ENCODE results near the gene APBB2.
"Not testable (repeated sequence)": the region's sequence is repeated elsewhere in the genome, so short reads cannot be mapped to it uniquely, and the experiment has no call there.

APBB2 gene

DNA sequence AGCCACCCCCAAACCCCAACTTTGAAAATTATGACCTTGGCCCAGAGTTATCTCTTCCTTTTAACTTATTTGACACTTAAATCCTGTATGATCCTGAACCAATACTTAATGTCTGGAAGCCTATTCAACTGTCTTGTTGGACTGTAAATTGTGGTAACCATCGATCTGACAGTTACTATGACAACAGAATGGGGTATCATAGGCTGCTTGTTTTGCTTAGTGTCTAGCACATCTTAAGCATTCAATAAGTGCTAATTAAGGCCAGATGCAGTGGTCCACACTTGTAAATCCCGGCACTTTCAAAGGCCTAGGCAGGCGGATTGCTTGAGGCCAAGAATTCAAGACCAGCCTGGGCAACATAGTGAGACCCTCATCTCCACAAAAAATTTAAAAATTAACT lies 175.0 kb downstream of the APBB2 start:
- FAIRE-seq (no peak), DNase-seq (ENCODE audit: insufficient read length, low spot score) (no peak)

DNA sequence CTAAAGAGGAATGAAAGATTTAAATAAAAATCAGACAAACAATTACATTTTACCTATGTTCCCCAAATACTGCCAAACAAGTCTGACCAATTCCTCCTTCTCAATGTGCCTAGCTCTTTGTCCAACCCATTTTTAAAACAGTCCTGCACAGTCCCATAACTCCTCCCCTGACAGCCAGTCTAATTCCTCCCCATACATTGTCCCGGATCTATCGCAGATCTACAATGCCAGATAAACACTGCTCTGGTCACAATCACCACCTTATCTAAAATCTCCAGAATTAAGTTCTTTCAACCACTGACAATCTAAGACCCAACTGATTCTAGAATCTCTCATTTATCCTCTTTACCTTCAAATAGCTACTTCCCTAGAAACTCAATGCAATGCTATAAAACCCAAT lies 176.0 kb downstream of the APBB2 start:
- FAIRE-seq (no peak), DNase-seq (ENCODE audit: insufficient read length, low spot score) (no peak)

DNA sequence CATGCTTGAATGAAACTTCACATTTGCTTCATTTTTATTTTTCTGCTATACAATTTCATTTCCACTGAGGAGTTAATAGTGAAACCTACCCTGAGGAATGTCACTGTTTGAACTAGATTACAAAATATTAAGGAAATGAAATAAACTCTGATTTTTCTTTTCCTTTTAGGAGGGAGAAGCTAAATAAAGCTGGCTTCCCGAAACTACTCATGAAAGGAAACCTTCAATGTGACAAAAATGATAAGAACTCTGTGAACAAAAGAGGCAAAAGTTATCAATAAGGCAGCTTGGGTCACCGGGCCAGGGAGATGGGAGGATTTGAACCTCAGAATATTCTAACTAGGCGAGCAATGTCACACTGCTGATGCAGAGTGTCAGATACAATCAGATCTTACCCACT lies 185.2 kb downstream of the APBB2 start:
- no peak for DNase-seq (ENCODE audit: insufficient read length, low spot score)
- FAIRE-seq: no peak

DNA sequence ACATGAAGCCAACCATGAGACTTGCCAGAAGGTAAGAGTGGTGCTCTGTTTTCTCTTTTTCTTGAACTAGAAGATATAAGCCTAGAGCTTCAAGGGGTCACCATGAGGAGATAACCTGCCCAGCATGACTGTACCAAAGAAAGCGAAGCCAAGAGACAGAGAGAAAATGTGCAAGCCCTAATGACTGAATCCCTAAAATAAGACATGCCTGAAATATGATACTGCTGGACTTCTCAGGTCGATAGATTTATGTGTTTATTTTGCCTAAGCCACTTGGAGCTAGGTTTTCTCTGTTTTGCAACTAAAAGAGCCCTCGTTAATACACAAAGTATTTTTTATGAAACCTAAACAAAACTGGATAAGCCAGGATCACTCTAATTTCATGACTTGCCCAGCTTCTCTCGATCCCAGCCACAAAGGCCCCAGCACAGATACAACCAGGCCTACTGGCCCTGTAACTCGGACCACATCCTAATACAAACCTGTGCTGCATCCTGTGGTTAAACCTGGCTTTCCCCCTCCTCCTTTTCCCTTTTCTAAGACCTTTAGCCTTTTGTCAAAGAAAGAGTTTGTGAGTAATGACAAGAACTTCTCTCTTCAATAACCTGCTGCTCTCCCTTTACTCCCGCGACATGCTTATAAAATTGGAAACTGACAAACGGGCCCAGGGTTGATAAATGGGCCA lies 185.8 kb downstream of the APBB2 start:
- DNase-seq (ENCODE audit: insufficient read length, low spot score) (no peak), FAIRE-seq (no peak)

DNA sequence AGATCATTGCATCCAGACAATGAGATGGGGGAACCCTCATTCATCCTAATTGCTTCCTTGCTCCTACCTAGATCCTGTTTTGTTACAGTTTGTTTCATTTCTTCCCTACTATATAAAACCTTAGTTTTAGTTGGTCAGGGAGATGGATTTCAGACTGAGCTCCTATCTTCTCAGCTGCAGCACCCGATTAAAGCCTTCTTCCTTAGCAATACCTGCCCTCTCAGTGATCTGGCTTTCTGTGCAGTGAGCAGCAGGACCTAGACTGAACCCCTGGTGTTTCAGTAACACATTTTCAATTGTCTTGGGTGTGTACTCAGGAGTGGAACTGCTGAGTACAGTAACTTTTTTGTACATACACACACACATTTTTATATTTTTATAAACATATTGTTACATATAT lies 187.4 kb downstream of the APBB2 start:
- FAIRE-seq: no peak
- DNase-seq (ENCODE audit: insufficient read length, low spot score): no peak

DNA sequence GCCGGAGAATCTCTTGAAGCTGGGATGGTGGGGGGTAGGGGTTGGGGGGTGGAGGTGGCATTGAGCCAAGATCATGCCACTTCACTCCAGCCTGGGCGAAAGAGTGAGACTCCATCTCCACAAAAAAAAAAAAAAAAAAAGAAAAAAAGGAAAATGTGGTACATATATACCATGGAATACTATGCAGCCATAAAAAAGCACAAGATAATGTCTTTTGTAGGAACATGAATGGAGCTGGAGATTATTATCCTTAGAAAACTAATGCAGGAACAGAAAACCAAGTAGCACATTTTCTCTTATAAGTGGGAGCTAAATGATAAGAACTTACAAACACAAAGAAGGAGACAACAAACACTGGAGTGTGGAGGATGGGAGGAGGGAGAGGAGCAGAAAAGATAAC lies 188.5 kb downstream of the APBB2 start:
- no peak for DNase-seq (ENCODE audit: insufficient read length, low spot score)
- no peak for FAIRE-seq

DNA sequence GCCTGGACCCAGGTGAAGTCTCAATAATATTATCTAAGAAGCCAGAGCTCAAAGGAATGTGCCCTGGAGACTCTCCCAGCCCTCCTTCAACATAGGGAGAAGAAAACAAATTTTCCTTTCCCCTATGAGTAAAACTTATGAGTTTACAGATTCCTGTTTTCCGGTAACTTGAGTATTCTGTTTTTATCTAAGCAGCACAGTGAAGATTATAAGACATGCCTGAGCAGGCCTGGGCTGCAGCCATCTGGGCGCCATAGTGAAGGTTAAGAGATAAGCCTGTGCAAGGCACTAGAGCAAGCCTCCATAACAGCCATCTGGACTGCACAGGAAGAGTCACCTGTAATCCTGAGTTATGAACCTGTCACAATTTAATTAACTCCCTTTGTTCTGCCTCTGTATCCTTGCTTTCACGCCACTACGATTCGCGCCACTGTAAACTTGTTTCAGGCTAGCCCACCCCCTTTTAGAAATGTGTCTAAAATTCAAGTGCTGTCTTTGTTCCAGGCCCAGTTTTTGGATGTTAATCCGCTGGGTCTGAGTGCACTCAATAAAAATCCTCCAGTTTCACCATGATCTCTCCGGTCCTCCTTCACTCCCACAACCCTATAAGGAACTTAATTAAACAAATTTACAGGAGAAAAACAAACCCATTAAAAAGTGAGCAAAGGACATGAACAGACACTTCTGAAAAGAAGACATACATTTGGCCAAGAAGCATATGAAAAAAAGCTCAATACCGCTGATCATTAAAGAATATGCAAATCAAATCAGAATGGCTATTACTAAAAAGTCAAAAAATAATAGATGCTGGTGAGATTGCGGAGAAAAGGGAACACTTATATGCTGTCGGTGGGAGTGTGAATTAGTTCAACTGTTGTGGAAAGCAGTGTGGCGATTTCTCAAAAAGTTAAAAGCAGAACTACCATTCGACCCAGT lies 189.5 kb downstream of the APBB2 start:
- DNase-seq (ENCODE audit: insufficient read length, low spot score) (no peak), FAIRE-seq (no peak)

DNA sequence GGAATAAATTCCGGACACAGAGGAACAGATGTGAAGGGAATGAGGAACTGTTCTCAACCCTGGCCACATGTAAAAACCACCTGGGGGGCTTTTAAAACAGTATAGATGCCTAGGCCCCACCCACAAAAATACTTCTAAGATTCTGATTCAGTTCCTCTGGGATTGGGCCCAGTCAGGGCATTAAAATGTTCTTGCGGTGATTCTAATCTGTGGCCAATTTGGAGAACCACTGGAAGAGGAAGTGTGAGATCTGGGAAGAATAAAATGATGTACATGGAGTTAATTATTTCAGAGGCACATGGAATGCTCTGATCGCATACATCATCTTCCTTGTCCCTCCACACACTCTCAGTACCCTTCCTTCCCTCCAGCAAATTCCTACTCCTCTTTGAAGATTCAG lies 192.2 kb downstream of the APBB2 start:
- DNase-seq (ENCODE audit: insufficient read length, low spot score) (no peak), FAIRE-seq (no peak)

DNA sequence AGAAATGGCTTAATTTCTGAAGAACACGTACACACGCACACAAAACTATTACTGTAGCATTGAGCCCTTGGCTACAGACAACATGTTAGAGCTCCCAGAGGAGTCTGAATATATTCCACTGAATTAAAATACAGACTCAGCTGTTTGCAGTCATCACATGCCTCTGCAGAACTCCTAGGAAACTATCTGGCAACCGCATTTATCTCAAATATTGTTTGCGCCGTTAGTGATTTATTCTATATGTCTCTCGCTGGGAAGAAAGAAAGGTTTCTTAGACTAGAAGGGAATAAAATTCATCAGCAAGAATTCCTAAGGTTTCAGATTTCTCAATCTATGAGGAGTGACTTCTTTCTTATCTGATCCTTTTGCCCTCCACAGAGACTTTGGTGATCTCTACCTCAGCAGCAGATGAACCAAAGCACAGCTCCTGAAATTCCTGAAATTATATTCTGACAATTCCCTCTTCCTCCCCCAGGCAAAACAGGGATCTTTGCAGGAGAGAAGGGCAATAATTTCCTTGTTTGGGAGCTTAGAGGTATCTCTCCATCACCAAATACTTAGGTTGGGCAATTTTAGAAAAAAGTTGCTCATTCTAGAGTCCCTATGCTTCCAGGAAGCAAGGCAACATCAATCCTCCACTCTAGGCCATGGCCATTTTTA lies 199.2 kb downstream of the APBB2 start:
- FAIRE-seq (no peak), DNase-seq (ENCODE audit: insufficient read length, low spot score) (no peak)

DNA sequence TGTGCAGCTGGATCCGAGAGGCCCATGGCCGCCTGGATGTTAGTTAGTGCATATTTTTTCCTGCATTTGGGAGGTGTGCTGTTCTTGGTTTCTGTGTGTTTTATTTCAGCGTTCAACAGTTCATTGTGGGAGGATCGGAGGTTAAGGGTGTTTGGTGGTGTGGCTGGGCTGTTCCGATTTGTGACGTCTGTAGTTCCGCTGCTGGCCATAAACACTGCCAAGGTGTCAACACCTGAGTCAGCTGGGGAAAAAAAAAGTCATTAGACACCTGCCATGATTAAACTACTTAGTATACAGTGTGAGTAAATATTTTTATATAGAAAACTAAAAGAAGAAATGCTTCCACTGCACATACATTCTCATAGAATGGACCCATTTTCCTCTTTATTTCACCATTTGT lies 200.2 kb downstream of the APBB2 start:
- DNase-seq (ENCODE audit: insufficient read length, low spot score) (no peak), FAIRE-seq (no peak)

DNA sequence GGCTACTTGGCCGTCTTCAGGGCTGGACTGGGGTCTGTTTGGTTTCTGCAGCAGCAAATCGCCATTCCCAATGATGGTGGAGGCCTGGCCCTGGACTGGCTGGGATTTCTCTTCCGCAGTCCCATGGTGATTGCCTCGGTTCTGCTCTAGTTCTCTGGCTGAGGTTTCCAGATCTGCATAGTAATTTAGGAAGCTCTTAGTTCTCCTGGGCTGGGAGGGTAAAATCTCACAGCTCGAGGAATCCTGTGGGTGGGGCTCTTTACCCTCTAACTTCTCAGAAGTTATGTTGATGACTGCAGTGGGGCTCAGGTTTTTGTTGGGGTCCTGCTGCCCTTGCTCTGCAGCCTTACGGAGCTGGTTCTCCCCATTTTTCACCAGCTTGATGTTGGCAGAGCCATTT lies 200.6 kb downstream of the APBB2 start:
- DNase-seq (ENCODE audit: insufficient read length, low spot score): no peak
- no peak for FAIRE-seq

DNA sequence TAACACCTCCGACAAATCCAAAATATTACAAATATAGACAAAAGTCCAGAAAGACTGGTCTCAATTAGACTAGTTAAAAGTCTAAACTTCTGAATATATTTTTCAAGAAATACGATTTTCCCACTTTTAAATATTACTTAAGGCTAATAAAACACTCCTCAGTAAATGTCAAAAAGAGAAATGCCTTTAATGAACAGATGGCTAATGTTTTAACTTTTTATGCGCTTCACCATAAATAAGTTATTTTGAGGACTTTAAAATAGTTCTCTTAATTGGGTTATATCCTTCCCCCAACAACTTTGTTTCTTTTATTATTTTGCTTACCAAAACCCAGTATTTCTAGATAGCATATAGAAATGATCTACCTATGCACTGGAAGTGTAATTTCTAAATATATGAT lies 201.4 kb downstream of the APBB2 start:
- no peak for DNase-seq (ENCODE audit: insufficient read length, low spot score)
- FAIRE-seq: peak; percentile 49

DNA sequence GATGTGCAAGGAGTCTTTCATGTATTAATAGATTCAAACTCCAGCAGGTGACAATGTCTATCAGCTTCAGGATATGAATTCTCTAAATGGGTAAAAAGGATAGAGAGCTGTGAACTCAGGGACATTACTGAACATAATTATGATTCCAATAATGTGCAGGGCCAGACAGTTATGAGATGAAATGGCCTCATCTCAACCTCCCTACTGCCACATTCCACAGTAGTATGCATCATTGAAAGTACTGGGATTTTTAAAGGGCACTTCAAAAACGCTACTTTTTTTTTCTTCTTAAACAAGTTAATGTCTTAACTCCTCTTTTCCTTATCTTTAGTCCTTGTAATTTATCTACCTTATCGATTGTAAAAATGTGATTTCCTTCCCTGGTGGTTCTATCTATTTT lies 202.0 kb downstream of the APBB2 start:
- no peak for FAIRE-seq
- DNase-seq (ENCODE audit: insufficient read length, low spot score): no peak

DNA sequence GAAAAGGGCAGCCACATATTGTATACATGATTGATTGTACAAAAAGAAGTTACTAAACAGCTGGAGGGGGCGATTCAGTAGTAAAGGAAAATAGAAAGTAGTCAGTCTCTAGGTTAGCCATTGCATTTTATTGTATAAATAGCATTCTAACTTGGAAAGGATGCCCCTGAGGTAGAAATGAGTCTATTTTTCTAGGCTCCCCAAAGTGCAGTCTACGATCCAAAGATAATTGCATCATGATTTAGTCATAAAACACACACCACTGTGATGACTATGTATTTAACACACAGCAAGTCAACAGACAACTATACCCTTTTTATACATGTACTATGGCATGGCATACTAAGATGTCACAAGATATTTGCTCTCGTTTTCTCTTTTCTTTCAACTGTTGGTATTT lies 204.9 kb downstream of the APBB2 start:
- FAIRE-seq (no peak), DNase-seq (ENCODE audit: insufficient read length, low spot score) (no peak)

DNA sequence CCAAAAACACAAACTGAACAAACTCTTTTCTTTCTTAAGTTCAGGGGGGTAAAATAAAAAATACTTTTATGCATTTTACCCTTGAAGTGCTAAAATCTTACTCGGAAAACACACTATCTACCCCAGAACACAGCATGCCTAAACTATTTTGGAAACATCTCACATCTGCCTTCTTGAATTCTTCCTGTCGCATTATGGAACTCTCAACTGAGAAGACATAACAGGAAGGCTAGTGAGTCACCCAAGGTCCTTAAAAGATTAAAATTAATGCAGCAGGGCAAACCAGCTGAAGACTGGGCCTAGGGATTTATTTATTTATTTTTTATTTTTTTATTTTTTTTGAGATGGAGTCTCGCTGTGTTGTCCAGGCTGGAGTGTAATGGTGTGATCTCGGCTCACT lies 208.2 kb downstream of the APBB2 start:
- DNase-seq (ENCODE audit: insufficient read length, low spot score) (no peak), FAIRE-seq (no peak)

DNA sequence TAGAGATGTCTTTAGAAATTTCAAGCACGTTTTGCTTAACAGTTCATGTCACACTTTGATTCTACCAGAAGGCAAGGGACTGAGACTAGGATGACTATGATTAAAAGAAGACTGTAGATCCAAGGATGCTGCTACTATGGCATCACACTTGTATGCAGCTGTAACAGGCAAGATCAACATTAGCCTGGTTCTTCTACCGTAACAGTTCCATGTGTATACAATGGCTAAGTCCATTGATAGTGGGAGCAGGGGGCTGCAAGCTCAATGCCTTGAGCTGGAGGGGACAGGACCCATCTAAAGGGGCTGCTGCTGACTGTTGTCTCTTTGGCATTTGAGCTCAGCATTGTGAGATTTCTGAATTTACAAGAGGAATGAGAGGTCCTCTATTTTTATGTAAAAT lies 212.0 kb downstream of the APBB2 start:
- DNase-seq (ENCODE audit: insufficient read length, low spot score) (no peak), FAIRE-seq (no peak)

DNA sequence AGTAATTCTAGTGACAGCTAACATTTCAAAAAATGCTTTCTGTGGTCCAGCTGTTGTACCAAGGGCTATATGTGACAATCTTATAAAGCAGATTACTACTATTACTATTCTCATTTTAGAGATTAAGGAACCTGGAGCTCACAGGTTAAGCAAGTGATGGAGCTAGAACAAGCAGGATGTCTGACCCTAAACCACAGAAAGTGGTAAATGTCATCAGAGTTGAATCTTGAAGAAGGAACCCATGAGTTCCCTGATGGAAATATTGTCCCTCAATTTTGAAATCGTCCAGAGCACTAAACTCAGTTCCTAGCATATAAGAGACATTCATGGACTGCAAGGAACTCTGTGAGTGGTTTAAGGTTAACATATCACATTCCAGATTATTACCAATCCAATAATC lies 214.0 kb downstream of the APBB2 start:
- DNase-seq (ENCODE audit: insufficient read length, low spot score) (no peak), FAIRE-seq (no peak)

DNA sequence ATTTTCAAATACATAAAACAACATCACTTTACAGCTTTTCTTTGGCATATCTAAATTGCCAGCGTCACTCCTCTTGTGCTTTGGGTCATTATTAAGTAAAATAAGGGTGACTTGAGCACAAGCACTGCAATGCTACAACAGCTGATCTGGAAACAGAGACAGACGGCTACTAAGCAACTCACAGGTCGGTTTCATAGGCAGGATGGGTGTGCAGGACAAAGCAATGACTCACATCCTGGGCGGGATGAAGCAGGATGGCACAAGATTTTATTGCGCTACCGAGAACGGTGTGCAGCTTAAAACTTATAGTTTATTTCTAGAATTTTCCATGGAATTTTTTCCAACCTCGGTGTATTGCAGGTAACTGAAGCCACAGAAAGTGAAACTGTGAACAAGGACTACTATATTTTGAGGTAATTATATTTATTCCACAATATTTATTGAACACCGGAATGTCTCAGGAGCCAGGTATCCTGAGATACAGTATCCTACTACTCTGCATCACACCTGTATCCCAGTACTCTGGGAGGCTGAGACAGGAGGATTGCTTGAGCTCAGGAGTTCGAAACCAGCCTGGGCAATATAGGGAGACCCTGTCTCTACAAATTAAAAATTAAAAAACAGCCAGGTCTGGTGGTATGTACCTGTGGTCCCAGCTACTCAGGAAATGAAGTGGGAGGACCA lies 215.5 kb downstream of the APBB2 start:
- FAIRE-seq: no peak

DNA sequence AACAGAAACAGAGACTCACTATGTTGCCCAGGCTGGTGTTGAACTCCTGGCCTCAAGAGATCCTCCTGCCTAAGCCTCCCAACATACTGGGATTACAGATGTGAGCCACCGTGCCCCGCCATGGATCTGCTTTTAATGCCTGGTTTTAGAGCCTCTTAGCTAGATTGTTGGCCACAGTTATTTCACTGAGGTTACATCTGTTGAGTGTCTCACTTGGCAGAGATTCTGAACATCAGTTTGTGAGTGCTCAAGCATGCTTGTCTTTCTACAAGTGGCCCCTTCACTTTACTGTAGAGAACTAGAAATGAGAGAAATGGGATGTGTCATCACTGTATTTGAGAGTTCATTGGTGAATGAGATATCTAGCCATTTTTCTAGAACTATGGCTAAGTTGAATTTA lies 218.5 kb downstream of the APBB2 start:
- DNase-seq (ENCODE audit: insufficient read length, low spot score): no peak
- FAIRE-seq: no peak

More for the DNA sequence above, 215.5 kb downstream of the APBB2 start:
- DNase-seq (ENCODE audit: insufficient read length, low spot score): no peak

DNA sequence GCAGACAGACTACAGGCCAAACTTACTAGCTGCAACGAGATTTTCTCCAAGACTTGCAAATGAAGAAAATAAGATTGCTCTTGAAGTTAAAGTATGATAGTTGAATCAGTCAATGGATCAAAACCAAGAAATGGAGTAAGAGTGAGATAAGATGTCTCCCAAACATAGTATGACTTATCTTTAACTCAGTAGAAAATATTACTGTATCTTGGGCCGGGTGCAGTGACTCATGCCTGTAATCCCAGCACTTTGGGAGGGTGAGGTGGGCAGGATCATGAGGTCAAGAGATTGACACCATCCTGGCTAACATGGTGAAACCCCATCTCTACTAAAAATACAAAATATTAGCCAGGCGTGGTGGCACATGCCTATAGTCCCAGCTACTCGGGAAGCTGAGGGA lies 220.0 kb downstream of the APBB2 start:
- DNase-seq (ENCODE audit: insufficient read length, low spot score); FAIRE-seq: not testable (repeated sequence)

DNA sequence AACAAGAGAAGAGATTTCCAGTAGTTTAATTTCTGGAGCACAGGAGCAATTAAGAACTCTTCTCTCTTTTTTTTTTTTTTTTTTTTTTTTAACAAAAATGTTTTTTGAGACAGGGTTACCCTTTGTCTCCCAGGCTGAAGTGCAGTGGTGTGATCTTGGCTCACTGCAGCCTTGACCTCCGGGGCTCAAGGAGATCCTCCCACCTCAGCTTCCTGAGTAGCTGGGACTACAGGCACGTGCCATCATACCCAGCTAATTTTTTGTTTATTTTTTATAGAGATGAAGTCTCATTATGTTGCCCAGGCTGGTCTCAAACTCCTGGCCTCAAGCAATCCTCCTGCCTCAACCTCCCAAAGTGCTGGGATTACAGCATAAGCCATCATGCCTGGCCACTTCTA lies 221.0 kb downstream of the APBB2 start:
- not testable (repeated sequence) for FAIRE-seq

More for the DNA sequence above, 221.0 kb downstream of the APBB2 start:
- not testable (repeated sequence) for DNase-seq (ENCODE audit: insufficient read length, low spot score)

All from GM19239 (cell line).